ENCODE measurements around the gene CAB39. TPM values are rescaled to one million over a fixed set of nuclear protein-coding genes. Genes with fewer than 3 reads are reported as not detected.

The CAB39 gene
- total RNA-seq, 1 donor from 2014 or later = 60.3 TPM

- Mint-ChIP-seq H3K36me3 (ENCODE audit: unreplicated experiment) (peaks cover 4% of the 10 kb centered on the region), H3K27ac (ENCODE audit: unreplicated experiment) (no peak overlapping the region), H3K4me3 (ENCODE audit: unreplicated experiment) (no peak overlapping the region), H3K4me1 (ENCODE audit: low read depth, unreplicated experiment) (peaks cover 10% of the 10 kb centered on the region), H3K27me3 (ENCODE audit: unreplicated experiment) (no peaks in the 10 kb centered on the region), H3K9me3 (ENCODE audit: unreplicated experiment) (peaks cover 2% of the 10 kb centered on the region)
- no peak for TF ChIP-seq CTCF (IDR thresholded peaks at IDR 0.05; ENCODE audit: partially characterized antibody, unreplicated experiment)
- DNase-seq = no peak
Measured at GRCh38 chr2:230778350-230779063, 65.9 kb downstream of the CAB39 start.

- H3K4me3 Mint-ChIP-seq (ENCODE audit: unreplicated experiment) = no peak overlapping the region
- no peak overlapping the region for H3K27ac Mint-ChIP-seq (ENCODE audit: unreplicated experiment)
- peaks cover 2% of the 10 kb centered on the region for H3K9me3 Mint-ChIP-seq (ENCODE audit: unreplicated experiment)
- H3K36me3 Mint-ChIP-seq (ENCODE audit: unreplicated experiment) = peaks cover 4% of the 10 kb centered on the region
- H3K4me1 Mint-ChIP-seq (ENCODE audit: low read depth, unreplicated experiment) = peaks cover 10% of the 10 kb centered on the region
- no peak for TF ChIP-seq CTCF (IDR thresholded peaks at IDR 0.05; ENCODE audit: partially characterized antibody, unreplicated experiment)
- DNase-seq = no peak
- H3K27me3 Mint-ChIP-seq (ENCODE audit: unreplicated experiment) = no peaks in the 10 kb centered on the region
Measured at GRCh38 chr2:230779126-230779525, 66.5 kb downstream of the CAB39 start.

- H3K27ac Mint-ChIP-seq (ENCODE audit: unreplicated experiment) = no peak overlapping the region
- TF ChIP-seq CTCF (IDR thresholded peaks at IDR 0.05; ENCODE audit: partially characterized antibody, unreplicated experiment) = no peak
Measured at GRCh38 chr2:230779607-230780006, 67.0 kb downstream of the CAB39 start.

GRCh38 chr2:230781130-230781797, 68.6 kb downstream of the CAB39 start:
- no peak for DNase-seq
- Mint-ChIP-seq H3K27ac (ENCODE audit: unreplicated experiment) (peak overlapping the region; percentile 71), H3K36me3 (ENCODE audit: unreplicated experiment) (peaks cover 4% of the 10 kb centered on the region), H3K4me3 (ENCODE audit: unreplicated experiment) (peak overlapping the region; percentile 39), H3K27me3 (ENCODE audit: unreplicated experiment) (peaks cover 4% of the 10 kb centered on the region), H3K9me3 (ENCODE audit: unreplicated experiment) (peaks cover 7% of the 10 kb centered on the region), H3K4me1 (ENCODE audit: low read depth, unreplicated experiment) (peaks cover 10% of the 10 kb centered on the region)
- TF ChIP-seq CTCF (IDR thresholded peaks at IDR 0.05; ENCODE audit: partially characterized antibody, unreplicated experiment) = no peak

More at GRCh38 chr2:230779607-230780006, 67.0 kb downstream of the CAB39 start:
- Mint-ChIP-seq H3K4me1 (ENCODE audit: low read depth, unreplicated experiment) (peaks cover 10% of the 10 kb centered on the region), H3K27me3 (ENCODE audit: unreplicated experiment) (peaks cover 2% of the 10 kb centered on the region), H3K9me3 (ENCODE audit: unreplicated experiment) (peaks cover 4% of the 10 kb centered on the region), H3K4me3 (ENCODE audit: unreplicated experiment) (no peak overlapping the region), H3K36me3 (ENCODE audit: unreplicated experiment) (peaks cover 4% of the 10 kb centered on the region)
- DNase-seq = no peak

GRCh38 chr2:230783101-230783500, 70.5 kb downstream of the CAB39 start:
- no peak for TF ChIP-seq CTCF (IDR thresholded peaks at IDR 0.05; ENCODE audit: partially characterized antibody, unreplicated experiment)
- H3K4me1 Mint-ChIP-seq (ENCODE audit: low read depth, unreplicated experiment) = peaks cover 10% of the 10 kb centered on the region
- H3K4me3 Mint-ChIP-seq (ENCODE audit: unreplicated experiment) = no peak overlapping the region
- H3K36me3 Mint-ChIP-seq (ENCODE audit: unreplicated experiment) = peaks cover 4% of the 10 kb centered on the region
- H3K27me3 Mint-ChIP-seq (ENCODE audit: unreplicated experiment) = peaks cover 4% of the 10 kb centered on the region
- peaks cover 7% of the 10 kb centered on the region for H3K9me3 Mint-ChIP-seq (ENCODE audit: unreplicated experiment)
- DNase-seq = no peak
- H3K27ac Mint-ChIP-seq (ENCODE audit: unreplicated experiment) = peak overlapping the region; percentile 64

Data from glutamatergic neuron (in vitro differentiated cells).